GM03348 (cell line): ENCODE data around the gene TPK1.
A peak's percentile ranks its signal among the peaks of the same experiment; 100 is the strongest.
"Not testable (repeated sequence)": the region's sequence is repeated elsewhere in the genome, so short reads cannot be mapped to it uniquely, and the experiment has no call there.

Source experiments
- DNase-seq: peaks from one replicate; pipeline ENCODE4 v3.0.0; 2012; ENCODE audit warnings: low spot score

TPK1 gene

GRCh38 chr7:144777005-144777839 lies 58.6 kb downstream of the TPK1 start:
- no peak for DNase-seq

GRCh38 chr7:144776447-144776846 lies 59.4 kb downstream of the TPK1 start:
- DNase-seq, result no peak

GRCh38 chr7:144775749-144776148 lies 60.1 kb downstream of the TPK1 start:
- no peak for DNase-seq

GRCh38 chr7:144771927-144772326 lies 63.9 kb downstream of the TPK1 start:
- DNase-seq, result no peak

GRCh38 chr7:144771174-144771573 lies 64.7 kb downstream of the TPK1 start:
- no peak for DNase-seq

GRCh38 chr7:144769352-144769751 lies 66.5 kb downstream of the TPK1 start:
- DNase-seq, result no peak

- no peak for DNase-seq
These were observed 67.2 kb downstream of the TPK1 start for GRCh38 chr7:144768633-144769032.

- DNase-seq, result no peak
These were observed 72.6 kb downstream of the TPK1 start for GRCh38 chr7:144763291-144763690.

- DNase-seq, result no peak
These were observed 73.0 kb downstream of the TPK1 start for GRCh38 chr7:144762853-144763252.

- DNase-seq, result no peak
These were observed 74.4 kb downstream of the TPK1 start for GRCh38 chr7:144761493-144761892.

- no peak for DNase-seq
These were observed 76.2 kb downstream of the TPK1 start for GRCh38 chr7:144759653-144760052.

- no peak for DNase-seq
These were observed 87.9 kb downstream of the TPK1 start for GRCh38 chr7:144747936-144748335.

GRCh38 chr7:144738708-144739314 lies 97.0 kb downstream of the TPK1 start:
- DNase-seq, result peak; percentile 15

- DNase-seq, result no peak
These were observed 97.7 kb downstream of the TPK1 start for GRCh38 chr7:144738146-144738545.

- DNase-seq, result no peak
These were observed 98.9 kb downstream of the TPK1 start for GRCh38 chr7:144736880-144737493.

GRCh38 chr7:144735505-144736276 lies 100.2 kb downstream of the TPK1 start:
- no peak for DNase-seq

- no peak for DNase-seq
These were observed 104.0 kb downstream of the TPK1 start for GRCh38 chr7:144731661-144732351.

- no peak for DNase-seq
These were observed 105.6 kb downstream of the TPK1 start for GRCh38 chr7:144730224-144730623.

GRCh38 chr7:144729226-144729625 lies 106.6 kb downstream of the TPK1 start:
- no peak for DNase-seq

GRCh38 chr7:144728551-144728950 lies 107.3 kb downstream of the TPK1 start:
- DNase-seq, result no peak

GRCh38 chr7:144726840-144727239 lies 109.0 kb downstream of the TPK1 start:
- DNase-seq, result not testable (repeated sequence)

GRCh38 chr7:144725070-144725469 lies 110.8 kb downstream of the TPK1 start:
- no peak for DNase-seq
